22Rv1 (cell line): ENCODE measurements around the gene TAF1C.

Source experiments
- H3K27ac ChIP-seq: fragments of 450-650 bp; 2 replicates; pipeline ENCODE4 v1.5.1; 2017
- CTCF ChIP-seq: fragments of 450-650 bp; IDR thresholded peaks from 2 replicates; pipeline ENCODE4 v1.5.1; 2017; ENCODE audit warnings: mild to moderate bottlenecking
- ZFX ChIP-seq: fragments of 450-650 bp; IDR thresholded peaks from 2 replicates; pipeline ENCODE4 v1.6.1; 2017; ENCODE audit warnings: antibody characterized with exemption, borderline replicate concordance

Gene TAF1C

DNA sequence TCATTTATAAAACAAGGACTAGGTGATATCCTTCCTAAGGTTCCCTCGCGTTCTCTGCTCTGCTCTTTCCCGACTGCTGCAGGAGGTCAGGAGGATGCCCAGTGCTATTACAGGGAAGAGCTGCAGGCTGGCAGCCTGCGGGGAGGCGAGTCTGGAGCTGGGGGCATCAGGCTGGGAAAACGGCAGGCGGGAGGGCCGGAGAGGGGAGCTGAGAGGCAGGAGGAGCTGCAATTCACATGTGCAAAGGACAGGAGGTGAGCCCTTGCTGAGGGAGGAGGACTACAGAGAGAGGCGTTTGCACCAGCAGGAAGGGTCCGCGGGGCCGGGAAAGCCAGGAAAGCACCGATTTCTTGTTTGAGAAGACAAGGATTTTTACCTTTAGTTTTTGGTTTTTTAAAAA lies 12.2 kb upstream of the TAF1C start:
- no peak for TF ChIP-seq CTCF
- TF ChIP-seq ZFX, result no peak
- H3K27ac ChIP-seq, result no peak overlapping the region

DNA sequence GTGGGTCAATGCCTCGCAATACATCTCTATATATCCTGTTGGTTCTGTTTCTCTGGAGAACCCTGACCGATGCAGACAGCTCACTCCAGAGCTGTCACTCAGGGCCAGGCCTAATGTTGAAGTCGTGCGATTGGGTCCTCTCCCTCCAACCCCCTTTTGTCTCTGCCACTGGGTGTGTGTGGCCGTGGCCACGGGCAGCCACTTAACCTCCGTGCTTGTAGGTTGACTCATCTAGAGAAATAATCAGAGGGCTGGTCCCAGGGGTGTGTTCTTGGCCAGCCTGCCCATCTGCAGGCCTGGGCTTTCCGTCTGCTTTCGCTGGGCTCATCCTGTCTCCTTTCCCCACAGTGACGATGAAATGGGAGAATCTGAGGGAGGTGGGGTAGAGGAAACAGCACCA lies 11.5 kb upstream of the TAF1C start:
- H3K27ac ChIP-seq, result no peak overlapping the region
- no peak for TF ChIP-seq ZFX
- TF ChIP-seq CTCF, result no peak

DNA sequence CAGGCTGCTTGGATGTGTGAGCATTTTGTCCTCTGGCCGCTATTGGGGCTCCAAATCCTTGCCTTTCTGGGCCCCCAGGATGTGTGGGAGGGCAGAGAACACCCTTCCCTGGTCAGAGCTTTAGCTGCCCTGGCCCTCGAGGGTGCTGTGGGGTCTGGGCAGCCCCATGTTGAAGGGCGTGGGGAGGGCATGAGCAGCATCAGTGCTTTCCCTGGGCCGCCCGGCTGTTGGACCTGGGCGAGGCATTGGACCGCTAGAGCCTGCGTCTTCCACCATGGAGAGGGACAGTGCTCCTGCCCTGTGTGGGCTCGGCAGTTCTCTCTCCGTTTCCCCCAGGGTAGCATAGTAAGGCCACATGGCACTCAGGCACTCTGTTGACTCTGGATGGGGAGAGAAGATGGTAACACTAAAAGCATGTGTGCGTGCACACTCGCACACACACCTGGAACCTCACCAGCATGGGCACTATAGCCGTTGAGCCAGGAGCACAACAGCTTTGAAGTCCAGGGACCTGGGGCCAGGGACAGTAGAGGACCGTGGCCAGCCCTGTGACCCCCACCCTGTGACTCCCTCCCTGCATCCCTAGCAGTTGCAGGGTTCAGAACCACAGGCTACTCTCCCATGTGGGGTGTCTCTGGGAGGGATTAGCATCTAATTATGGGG lies 10.7 kb upstream of the TAF1C start:
- TF ChIP-seq CTCF (no peak), ZFX (no peak)
- H3K27ac ChIP-seq, result no peak overlapping the region

DNA sequence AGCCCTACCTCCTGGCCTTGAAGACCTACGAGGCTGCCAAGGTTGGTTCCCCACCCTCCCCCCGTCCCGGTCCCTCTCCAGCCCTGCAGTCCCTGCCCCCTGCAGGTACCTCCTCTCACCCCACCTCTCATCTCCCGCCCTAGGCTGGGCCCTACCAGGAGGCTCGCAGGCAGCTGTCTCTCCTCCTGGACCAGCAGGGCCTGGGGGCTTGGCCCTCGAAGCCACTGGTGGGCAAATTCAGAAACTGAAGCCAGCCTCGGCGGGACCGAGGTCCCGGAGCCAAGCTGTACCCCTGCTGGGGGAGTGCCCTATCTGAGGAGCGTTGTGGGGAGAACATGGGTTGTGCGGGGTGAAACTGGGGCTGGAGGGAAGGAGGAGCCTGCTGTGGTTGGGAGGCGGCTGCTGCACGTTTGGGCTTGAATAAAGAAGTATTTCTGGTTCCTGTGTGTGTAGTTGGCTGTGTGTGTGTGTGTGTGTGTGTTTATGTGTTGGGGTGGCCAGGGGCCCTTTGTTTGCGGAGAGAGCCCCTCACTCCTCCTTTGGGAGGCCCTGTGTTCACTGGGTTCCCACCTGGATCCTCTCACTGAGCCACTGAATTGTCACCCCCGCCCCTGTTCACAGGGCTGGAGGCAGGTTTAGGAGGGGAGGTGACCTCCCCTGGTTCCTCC lies 10.0 kb upstream of the TAF1C start:
- no peak overlapping the region for H3K27ac ChIP-seq
- no peak for TF ChIP-seq CTCF
- TF ChIP-seq ZFX, result no peak

DNA sequence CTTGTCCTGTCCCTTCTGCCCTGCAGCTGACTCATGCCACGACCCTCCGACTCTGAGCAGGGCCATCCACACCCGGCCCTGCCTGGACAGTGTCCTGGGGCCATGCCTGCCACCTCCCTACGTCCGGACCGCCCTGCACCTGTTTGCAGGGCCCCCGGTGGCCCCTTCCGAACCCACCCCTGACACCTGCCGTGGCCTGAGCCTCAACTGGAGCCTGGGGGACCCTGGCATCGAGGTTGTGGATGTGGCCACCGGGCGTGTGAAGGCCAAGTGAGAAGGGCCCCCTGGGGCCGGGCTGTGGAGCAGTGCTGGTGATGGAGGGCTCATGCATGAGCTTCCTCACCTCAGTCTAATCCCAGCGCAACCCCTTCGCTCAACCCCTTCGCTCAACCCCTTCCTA lies 9.2 kb upstream of the TAF1C start:
- TF ChIP-seq CTCF, result no peak
- TF ChIP-seq ZFX, result no peak
- no peak overlapping the region for H3K27ac ChIP-seq

DNA sequence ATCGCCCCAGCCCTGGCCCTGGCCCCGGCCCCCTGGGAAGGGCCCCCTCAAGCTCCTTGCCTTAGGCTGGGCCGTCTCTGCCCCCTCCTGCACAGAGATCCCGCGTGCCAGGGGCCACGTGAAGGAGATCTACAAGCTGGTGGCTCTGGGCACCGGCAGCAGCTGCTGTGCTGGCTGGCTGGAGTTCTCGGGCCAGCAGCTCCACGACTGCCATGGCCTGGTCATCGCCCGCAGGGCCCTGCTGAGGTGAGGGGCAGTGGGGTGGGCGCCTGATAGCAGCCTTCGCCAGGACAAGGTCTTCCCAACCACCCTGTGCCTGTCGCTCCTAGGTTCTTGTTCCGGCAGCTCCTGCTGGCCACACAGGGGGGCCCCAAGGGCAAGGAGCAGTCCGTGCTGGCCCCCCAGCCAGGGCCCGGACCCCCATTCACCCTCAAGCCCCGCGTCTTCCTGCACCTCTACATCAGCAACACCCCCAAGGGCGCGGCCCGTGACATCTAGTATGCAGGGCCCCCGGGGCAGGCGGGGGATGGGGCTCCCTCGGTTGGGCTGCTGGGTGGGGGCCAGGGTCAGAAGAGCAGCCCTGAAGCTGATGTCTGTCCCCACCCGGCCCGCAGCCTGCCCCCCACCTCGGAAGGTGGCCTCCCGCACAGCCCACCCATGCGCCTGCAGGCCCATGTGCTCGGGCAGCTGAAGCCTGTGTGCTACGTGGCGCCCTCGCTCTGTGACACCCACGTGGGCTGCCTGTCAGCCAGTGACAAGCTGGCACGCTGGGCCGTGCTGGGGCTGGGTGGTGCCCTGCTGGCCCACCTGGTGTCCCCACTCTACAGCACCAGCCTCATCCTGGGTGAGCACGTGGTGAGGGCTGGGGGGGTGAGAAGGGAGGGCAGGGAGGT lies 8.6 kb upstream of the TAF1C start:
- TF ChIP-seq CTCF (no peak), ZFX (no peak)
- no peak overlapping the region for H3K27ac ChIP-seq
